NCI-H1048 (cell line): ENCODE results near the gene MADD.

Experiments
- DNase-seq: peaks from one replicate; lab custom pipeline; 2025; lab: John Stamatoyannopoulos, UW

MADD gene

DNA sequence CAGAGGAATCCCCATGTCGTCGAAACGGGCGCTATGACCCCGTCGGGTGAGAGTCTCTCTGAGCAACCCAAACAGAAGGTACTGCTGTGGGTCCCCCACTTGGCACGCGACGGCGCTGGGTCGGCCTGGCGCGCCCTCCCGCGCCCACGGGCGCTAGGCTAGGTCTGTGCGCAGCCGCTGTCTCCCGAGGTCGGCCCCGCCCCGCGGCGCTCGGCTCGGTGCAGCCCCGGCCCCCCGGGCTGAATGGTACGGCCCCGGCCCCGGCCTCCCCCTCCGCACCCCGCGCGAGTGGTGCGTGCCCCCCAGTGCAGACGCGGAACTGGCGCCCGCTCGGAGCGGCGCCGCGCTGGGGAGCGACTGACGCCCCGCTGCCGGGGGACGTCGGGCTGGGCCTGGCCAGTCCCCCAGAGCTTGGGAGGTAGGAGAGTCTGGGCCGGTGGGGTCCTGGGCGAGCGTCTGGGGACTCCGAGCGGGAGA lies at the start of gene MADD:
MADD (plus strand) TSS at position 305 of the 477 bp plus-strand sequence.
- peak; percentile 73 for DNase-seq

DNA sequence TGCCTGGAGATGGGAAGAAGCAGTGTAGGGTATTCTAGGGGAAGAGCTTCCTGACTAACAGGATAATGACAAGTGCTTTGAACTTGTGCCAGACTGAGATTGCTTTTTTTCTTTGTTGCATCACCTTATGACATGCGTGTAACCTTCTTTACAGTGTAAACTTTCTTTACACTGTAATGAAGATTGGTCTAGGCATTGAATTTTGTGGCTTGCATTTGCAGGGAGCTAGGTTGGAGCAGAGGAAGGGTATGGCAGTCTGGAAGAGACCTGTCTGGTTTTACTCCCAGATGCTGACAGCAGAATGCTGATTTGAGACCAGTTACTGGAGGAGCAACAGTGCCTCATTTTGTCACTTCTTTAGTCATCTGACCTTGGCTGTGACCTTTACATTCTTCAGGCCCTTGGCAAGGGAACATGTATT lies 49.5 kb upstream of the MADD start:
- no peak for DNase-seq

DNA sequence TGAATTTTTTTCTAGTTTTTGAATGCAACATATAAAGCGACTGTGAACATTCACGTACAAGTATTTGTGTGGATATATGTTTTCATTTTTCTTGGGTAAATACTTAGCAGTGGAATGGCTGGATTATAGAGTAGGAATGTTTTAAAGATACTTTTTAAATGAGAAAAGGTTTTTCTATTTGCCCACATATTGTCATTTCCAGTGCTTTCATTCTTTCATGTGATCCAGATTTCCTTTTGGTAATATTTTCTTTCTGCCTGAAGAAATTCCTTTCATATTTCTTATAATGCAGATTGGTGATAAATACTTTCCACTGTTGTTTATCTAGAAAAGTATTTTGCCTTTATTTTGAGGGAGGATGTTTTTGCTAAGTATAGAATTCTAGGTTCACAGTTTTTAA lies 47.2 kb upstream of the MADD start:
- DNase-seq, result no peak

DNA sequence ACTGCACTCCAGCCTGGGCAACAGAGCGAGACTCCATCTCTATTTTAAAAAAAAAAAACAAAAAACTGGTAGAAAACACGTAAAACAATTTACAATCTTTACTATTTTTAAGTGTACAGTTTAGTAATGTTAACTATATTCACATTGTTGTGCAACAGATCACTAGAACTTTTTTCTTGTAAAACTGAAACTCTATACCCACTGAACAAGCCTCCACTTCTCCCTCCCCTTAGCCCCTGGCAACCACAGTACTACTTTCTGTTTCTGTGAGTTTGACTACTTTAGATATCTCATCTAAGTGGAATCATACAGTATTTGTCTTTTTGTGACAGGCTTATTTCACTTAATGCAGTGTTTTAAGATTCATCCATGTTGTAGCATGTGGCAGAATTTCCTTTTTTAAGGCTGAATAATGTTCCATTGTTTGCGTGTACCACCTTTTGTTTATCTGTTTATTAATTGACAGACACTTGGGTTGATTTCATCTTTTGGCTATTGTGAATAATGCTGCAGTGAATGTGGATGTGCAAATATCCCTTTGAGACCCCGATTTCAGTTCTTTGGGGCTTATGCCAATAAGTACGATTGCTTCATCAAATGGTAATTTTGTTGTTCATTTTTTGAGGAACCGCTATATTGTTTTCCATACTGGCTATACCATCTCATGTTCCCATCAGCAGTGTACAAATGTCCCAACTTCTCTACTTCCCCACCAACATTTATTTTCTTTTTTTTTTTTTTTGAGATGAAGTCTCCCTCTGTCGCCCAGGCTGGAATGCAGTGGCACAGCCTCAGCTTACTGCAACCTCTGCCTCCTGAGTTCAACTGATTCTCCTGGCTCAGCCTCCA lies 44.2 kb upstream of the MADD start:
- DNase-seq, result no peak

DNA sequence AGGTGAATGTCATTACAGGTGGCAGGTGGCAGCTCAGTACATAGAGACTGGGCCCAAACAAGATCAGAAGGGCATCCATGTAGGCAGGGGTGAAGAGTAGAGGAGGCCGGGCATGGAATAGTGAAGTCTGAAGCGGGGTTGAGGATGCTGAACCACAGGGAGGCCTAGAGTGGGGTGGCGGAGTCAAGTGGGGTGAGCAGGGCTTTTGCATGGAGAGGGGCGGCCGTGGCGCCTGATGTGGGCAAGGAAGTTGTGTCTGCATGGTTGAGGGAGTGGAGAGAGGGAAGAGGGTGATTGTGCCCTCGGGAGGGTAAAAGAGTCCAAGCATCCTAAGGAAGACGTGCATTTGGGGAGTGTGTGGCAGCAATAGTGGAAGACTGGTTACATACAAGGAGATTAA lies 40.8 kb upstream of the MADD start:
- no peak for DNase-seq

DNA sequence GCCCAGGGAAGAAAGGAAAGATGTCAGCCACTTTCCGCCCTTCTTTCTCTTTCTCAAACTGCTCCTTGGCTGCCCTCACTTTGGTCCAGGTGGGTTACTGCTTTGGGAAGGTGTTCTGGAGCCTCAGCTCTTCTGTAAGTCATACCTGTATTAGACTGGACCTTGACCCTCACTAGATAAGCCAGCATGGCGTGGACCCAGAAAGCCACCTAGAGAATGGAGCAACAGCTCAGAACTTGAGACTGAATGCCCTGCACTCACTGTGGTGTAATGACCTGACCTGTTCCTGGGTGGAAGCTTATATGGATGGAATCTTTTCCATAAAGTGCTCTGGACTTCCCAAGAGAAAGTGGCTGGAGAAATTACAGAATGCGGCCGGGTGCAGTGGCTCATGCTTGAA lies 36.9 kb upstream of the MADD start:
- no peak for DNase-seq

DNA sequence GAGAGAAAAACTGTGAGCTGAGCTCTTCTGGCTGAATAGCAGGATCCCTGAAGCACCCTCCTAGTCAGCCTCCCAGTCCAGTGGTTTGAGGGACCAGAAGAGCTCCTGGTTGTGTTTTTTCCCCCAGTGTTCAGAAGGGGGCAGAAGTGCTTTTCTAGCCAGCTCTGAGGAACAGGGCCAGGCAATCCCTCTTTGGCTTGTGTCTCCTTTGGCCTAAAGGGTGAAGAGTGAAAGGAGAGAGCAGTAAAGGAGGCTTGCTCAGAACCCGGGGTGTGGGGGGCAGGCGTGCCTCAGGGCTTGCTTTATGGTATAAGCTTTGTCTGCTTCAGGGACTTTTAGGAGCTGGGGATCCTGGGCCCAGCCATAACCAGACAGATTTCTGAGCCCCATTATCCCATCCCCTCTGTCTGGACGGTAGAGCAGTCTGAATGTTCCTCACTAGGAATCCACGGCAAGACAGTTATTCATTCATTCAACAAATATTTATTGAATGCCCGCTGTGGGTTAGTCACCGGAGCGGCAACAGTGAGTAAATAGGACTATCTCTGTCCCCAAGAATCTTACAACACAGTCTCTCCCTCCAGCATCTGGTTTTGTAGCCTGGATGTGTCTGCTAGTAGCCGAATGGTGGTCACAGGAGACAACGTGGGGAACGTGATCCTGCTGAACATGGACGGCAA lies 35.8 kb upstream of the MADD start:
- DNase-seq, result no peak

DNA sequence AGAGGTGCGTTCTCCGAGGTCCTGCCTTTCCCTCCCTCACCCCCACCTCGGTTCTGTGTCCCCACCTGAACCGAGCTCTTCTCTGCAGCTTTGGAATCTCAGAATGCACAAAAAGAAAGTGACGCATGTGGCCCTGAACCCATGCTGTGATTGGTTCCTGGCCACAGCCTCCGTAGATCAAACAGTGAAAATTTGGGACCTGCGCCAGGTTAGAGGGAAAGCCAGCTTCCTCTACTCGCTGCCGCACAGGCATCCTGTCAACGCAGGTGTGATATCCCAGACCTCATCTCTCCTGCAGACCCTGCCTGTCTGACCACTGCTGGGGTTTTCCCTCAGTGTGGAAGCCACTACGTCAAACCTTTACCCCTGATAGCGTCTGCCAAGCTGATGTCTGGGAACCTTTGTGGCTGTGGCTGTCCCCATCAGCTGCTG lies 35.2 kb upstream of the MADD start:
- DNase-seq, result no peak

DNA sequence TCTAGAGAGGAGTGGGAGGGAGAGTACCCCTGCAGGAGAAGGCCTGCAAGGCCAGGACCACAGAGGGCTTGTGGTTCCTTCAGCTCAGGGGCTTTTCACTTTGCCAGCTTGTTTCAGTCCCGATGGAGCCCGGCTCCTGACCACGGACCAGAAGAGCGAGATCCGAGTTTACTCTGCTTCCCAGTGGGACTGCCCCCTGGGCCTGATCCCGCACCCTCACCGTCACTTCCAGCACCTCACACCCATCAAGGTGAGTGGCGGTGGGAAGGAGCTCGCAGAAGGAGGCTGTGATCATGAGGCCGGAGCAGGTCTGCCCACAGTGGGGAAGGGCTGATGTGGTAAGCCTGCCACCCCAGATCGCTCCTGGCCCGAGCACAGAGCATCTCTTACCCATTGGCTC lies 34.8 kb upstream of the MADD start:
- DNase-seq, result no peak

DNA sequence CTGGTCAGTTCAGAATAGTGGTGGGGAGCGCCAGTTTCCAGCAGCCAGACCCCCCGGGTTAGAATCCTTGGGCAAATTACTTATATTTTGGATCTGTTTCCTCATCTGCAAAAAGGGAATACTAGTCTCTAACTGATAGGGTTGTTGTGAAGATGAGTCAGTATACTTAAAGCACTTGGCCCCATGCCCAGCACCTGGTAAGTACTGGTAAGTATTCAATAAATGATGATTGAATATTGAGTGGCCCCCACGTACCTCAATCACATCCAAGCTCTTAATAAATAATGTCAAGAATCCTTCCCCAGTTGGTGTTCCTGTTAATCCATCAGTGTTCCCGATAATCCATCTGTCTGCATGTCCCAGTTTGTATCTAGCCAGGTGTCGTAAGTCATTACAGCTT lies 33.5 kb upstream of the MADD start:
- DNase-seq, result no peak

DNA sequence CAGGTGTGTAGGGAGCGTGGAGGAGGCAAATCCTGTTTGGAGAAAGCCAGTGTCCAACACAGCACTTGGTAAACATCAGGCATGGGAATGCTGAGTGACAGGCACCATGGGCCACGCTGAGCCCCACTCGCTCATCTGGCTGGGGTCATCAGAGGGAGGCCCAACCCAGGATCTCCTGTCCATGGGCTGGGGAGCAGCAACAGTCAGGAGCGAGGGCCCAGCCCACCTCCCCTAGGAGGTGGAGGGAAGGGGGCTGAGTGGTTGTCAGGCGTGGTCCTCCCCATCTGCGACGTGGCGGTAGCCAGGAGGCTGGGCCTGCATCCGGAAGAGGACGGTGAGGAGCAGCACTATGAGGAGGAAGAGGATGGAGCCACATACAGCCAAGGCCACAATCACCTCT lies 30.1 kb upstream of the MADD start:
- DNase-seq, result no peak

DNA sequence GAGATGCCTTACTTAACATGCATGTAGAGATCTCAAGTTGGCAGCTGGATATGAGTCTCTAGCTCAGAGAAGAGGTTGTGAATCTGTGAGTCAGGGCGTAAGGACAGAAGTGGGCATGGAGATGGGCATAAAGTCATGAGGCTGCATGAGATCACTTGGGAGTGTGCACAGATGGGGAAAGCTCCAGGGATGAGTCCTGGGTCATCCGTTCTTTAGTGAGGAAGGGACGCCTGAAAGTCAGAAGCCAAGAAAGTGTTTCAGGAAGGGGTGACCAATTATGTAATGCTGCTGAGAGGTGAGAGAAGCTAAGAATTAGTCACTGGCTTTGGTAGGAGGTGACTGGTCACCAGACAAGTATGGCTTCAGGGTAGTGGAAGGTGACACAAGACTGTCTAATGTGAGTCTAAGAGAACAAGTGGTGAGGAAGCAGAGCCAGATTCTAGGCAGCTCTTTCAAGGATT lies 28.1 kb upstream of the MADD start:
- DNase-seq, result no peak

DNA sequence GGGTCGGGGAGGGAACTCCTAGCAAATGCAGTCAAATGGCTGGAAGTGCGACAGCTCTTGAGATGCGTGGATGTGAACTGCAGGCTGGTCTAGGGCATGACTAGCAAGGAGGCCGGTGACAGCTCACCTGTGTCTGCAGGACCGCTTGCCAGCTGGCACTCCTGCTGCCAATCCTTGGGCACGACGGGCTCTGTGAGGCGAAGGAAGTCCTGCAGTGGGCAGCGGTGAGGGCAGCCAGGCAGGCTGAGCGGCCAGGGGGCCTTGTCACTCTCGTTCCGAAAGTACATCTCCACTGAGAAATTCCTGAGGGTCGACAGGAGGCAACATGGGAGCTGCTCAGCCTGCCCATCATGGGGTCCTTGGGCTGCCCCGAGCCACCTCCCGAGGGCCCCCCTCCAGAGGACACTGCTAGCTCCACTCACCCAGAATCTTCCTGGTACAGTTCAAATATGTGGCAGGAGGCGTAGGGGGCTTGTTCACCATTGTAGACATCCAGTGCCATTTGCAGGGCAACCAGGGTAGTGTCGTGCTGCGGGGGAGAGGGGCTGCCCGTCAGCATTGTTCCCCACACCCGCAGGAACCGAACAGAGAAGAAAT lies 27.2 kb upstream of the MADD start:
- no peak for DNase-seq

DNA sequence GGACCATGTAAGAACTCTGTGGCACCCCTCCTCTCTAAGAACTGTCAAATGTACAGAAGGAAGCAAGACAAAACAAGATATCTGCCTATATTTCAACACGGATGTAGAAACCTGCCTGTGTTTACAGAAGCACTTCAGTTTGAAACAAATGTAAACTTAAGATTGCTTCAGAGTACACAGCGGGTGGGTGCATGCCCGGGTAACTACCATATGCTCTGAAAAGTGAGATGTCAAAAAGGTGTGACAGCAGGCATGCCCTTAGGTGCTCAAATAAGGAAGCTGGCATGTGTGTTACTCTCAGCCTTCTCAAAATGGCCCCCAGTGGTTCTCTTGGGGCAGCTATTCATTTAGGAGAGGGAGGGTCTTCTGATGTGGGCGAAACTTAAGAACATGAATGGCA lies 26.5 kb upstream of the MADD start:
- no peak for DNase-seq

DNA sequence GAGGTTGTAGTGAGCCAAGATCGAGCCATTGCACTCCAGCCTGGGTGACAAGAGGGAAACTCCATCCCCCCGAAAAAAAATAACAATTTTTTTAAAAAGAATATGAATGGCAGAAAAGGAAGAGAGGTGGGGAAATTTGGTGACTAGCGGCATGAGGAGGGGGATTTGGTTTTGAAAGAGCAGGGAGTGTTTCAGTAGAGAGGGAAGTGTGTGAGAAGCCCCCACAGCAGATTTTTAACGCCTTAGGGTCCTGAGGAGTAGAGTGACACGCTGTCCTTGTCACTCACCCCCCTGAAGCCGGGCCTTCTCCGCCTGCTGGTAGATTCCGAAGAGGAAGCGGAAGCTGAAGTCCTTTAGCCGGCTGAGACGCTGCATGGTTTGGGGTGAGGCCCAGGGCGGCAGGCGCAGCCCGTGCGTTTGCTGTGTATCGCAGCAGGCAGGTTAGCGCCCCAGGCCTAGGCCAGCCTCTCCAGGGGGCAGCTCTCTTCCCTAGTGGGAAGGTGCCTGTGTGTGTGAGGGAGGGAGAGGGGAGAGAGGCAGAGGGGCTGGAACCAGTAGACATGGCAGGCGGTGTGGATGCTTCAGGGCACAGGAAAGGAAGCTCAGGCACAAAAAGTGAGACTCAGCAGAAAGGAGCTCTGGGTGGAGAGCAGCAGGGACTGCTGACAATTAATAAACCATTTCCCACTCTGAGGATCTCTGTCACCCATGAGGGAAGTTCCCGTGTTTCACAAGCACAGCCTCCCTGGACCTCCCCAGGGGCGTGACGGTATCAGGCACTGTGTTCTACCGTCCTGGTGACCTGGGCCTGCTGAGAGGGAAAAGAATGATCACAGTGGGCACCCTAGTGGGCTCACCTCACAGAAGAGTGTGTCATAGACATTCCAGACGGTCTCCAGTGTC lies 25.2 kb upstream of the MADD start:
- DNase-seq, result no peak

DNA sequence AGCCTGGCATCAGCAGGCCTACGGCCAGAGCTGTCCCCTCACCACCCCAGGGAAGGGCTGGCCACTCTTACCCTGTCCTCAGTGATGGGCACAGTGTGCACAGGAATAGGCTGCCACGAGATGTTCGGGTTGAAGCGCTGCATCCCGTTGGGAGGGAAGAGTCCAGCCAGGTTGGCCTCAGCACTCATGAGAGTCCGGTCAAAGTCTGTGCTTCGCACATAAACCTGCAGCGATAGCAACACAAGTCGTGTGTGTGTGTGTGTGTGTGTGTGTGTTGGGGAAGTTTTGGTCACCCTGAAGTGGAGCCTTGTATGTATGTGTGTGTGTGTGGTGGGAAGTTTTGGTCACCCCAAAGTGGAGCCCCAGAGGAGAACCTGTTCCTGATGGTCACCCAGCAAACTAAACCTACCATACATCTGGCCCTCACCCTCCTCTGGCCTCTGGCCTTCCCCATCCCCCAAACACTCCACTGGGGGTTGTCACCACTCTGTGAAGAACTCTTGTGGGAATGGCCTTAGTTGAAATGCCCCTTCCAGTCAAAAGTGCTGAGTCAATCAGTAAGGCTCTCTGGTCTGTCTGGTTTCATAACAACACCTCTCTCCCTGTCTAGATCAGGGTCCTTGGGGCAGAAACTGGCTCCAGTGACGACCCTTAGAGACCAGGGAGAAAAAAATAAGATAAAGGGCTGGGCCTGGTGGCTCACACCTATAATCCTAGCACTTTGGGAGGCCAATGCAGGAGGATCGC lies 24.1 kb upstream of the MADD start:
- DNase-seq, result no peak

DNA sequence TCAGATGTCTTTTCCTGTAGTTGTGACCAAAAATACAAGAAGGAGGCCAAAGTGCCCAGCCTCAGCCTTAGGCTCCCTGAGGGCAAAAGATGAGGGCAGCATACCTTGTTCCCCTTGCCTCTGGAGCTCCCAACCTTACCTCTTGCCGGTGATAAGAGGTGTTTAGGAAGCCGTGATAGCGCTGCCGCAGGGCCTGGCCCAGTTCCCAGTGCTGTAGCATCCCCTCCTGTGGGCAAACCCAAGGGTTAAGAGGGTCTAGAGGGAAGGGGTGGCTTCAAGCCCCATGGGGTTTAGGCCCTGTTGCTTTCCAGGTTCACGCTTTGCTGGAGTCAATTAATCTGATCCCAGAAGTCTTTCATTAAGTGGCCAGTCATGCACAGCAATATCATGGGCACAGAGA lies 22.4 kb upstream of the MADD start:
- no peak for DNase-seq

DNA sequence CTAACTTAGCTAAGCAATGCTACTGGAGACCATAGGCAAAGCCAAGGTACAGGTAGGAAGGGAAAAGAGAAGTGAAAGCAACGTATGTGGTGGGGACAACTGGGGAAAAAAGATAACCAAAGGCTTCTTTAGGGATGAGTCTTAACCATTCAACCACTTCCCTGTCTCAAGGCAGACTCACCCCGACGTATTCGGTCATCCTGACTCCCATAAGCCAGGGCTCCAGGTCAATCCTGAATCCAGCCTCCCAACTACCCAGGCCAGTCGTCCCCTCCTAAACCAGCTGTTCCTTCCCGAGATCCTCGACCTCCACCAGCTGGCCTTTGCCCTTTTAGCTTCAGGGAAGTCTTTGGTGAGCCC lies 21.6 kb upstream of the MADD start:
- no peak for DNase-seq

DNA sequence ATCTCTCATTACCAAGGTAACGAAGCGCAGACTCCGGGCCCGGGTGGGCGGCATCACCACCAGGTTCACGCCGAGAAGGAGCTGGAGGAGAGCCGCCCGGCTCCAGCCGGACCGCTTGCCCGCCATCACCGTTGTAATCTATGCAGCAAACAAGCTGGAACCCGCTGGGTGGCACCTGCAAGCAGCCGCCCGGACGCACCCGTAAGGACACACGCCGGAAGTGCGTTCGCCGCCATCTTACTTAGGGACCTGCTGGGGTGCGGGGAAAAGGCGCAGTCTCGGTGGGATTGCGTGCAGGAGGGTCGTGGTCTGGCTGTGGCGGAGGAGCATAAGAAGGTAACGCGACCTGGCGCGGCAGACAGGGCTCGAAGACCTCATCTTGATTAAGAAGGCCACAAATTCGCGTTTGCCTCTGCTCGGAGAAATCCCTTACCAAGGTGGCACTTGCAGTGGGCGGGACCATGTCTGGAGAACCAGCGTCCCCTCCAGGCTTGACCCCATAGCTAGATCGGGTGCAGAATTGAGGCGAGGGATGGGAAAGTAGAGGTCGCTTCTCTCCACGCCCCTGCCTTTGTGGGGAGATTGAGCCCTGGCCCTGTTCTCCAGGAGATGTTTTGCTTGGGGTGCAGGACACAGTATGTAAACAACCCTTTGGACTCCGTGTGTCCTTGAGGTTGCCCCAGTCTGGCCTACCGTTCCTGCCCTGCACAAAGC lies 21.1 kb upstream of the MADD start, which contains the start of gene ACP2:
ACP2 (minus strand) TSS at position 151 of the 714 bp plus-strand sequence; CDS start at position 126, 25 bp downstream.
- peak; percentile 48 for DNase-seq

DNA sequence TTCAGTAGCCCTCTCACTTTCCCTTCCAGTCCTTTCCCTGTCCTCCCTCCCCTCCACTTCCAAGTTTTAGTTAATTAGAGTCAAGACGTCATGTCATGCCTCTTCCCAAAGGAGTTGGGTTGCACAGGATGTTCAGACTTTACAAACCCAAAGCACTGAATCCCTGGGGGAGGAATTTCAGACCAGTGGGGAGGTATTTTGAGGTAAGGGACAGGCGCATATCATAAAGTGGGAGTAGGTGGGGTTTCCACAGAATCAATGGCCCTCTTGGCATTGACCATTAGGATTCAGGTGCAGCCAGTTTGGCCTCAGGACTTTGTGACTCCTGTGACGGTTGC lies 20.6 kb upstream of the MADD start:
- DNase-seq, result no peak

DNA sequence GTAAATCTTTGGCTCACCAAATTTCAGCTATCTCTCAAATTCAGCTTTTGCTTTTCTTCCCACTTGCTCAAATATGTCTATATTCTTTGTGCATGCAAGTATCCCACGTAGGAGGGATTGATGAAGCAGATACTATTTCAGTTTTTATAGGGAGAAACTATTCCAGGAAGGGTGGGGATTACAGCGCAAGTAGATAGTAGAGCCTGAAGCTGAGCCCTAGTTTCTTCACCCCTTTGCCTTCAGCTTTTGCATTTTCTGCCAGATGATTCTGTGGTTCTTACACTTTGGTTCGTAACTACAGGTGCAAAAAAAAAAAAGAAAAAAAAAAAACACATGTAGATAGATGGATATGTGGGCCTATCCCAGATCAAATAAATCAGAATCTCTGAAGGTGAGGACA lies 18.2 kb upstream of the MADD start:
- DNase-seq, result no peak
